Activated CD4-positive, alpha-beta T cell treated with anti-CD3 and anti-CD28 coated beads, Interleukin-2, amount 50 U/mL, for 24 hours (primary cell): ENCODE data around the gene TMEM169.
"Not testable (repeated sequence)": the region's sequence is repeated elsewhere in the genome, so short reads cannot be mapped to it uniquely, and the experiment has no call there.

Experiments
- DNase-seq, 2 donors: peaks; one replicate each; pipeline ENCODE4 v3.0.0-alpha.2; 2020; ENCODE audit warnings: low read depth in 1 of 2, low spot score in 1 of 2

The TMEM169 gene

DNA sequence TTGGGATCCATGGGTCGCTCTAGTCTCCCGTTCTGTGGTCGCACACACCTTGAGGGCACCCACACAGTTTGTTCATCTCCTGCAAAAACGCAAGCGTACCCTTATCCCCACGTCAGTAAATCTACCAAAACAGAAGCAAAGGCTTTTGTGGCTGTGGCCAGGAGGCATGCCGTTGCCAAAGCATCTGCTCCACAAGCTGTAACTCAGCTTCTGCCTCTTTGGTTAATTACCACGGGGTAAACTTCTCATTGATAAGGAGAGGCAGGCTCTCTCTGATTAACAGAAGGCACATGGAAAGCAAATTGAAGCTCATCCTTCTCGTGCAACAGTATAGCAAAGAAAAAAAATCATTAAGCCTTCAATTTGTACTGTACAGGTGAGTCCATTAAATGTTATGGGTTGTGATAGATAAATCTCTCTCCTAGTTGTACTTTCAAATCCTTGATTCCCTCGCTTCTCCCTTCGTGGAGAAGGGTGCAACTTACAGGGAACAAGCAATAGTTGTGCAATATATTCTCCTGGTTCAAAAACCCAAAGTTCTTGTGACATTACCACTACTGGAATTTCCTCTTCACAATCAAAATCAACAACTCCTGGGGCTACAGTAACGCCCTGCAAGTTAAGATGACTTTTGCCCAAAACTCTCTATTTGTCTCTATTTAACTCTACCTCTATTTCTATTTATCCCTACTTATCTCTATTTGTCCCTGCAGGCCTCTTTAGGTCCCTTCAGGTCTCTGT lies 10.4 kb upstream of the TMEM169 start:
- no peak for DNase-seq

DNA sequence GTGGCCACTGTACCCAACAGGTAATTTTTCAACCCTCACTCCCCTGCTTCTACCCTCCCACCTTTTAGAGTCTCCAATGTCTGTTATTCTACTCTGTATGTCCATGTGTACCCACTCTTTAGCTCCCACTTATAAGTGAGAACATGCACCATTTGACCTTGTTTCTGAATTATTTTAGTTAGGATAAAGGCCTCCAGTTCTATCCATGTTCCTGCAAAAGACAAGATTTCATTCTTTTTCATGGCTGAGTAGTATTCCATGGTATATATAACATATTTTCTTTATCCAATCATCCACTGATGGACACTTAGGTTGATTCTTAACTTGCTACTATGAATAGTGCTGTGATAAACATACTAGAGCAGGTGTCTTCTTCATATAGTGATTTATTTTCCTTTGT lies 9.2 kb upstream of the TMEM169 start:
- no peak for DNase-seq

- no peak for DNase-seq
Observed at GRCh38 chr2:216073773-216074172, 7.9 kb upstream of the TMEM169 start.

DNA sequence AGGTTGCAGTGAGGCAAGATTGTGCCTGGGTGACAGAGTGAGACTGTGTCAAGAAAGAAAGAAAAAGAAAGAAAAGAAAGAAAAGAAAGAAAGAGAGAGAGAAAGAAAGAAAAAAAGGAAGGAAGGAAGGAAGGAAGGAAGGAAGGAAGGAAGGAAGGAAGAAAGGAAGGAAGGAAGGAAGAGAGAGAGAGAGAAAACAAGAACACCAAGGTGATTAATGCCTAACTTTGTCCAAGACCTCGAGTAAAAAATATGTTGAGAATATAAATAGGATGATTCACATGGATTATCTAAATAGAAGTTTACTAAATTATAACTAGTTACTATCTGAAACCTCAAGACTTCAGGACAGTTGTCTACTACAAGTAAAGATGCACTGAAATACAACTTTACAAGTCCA lies 7.3 kb upstream of the TMEM169 start:
- no peak for DNase-seq

DNA sequence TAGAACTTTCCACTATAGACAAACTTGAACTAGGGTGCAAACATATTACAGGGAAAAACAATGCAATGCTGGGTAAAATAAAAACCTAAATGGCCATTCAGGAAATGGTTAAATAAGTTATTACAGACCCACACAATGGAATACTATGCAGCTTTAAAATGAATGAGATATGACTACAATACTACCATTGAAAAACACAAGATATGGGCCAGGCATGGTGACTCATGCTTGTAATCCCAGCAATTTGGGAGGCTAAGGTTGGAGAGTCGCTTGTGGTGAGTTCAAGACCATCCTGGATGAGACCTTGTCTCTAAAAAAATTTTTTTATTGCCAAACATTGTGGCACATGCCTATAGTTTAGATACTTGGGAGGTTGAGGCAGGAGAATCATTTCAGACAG lies 6.9 kb upstream of the TMEM169 start:
- DNase-seq, result no peak

- no peak for DNase-seq
Observed at GRCh38 chr2:216075510-216076485, 5.9 kb upstream of the TMEM169 start.

DNA sequence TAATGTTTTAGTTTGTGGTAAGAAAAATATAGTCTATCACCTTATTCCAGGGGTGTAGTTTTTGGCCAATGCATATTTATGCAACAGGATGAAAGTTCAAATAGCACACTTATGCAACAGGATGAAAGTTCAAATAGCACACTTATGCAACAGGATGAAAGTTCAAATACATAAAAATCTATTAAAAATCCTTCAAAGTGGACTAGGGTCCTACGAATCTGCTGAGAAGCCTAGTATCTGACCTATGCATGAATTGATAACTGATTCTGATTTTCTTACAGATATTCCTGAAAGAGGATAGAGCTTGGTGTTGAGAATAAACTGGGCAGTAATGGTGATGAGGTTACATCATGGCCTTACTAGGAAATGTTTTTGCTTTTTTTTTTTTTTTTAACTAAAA lies 2.9 kb upstream of the TMEM169 start:
- DNase-seq, result no peak

- DNase-seq, result not testable (repeated sequence)
Observed at GRCh38 chr2:216080048-216080447, 1.7 kb upstream of the TMEM169 start.

GRCh38 chr2:216081012-216081411 lies 707 bp upstream of the TMEM169 start:
- DNase-seq, result no peak

- DNase-seq, result no peak
Observed at GRCh38 chr2:216082117-216082711, 495 bp downstream of the TMEM169 start.

GRCh38 chr2:216082805-216083204 lies 1.1 kb downstream of the TMEM169 start:
- no peak for DNase-seq

GRCh38 chr2:216083464-216084281 lies 2.0 kb downstream of the TMEM169 start:
- DNase-seq, result no peak

GRCh38 chr2:216084547-216084946 lies 2.8 kb downstream of the TMEM169 start:
- no peak for DNase-seq

- DNase-seq, result no peak
Observed at GRCh38 chr2:216086207-216086893, 4.6 kb downstream of the TMEM169 start.

DNA sequence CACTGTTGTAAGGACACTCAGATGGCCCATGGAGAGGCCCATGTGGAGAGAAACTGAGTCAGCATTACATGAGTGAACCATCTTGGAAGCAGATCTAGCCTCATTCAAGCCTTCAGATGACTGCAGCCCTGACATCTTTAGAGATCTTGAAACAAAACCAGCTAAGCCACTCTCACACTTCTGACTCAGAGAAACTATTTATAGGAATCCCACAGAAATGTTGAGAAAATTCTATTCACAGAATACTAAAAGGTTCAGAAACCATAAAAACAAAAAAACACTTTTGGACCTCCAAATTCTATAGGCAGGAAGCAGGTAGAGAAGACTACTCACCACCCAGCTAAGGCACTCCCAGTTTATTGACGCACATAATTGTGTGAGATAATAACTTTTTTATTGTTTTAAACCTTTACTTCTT lies 8.7 kb downstream of the TMEM169 start:
- DNase-seq, result no peak

DNA sequence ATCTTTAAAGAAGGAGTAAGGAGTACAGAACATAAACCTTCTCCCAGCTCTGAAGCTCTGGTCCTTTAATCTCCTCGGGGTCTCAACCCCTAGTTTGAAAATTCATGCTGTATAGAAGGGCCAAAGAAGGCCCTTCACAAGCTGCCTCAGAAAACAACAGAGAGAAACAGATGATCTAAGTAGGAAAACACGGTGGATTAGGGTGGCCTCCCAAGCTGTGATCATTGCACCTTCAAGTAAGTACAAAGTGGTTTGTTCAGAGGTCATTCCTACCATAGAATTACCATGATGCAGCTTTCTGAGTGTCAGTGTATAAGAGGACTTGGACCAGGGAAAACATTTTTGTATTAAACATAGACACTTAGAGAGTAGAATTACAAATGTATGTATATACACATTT lies 10.9 kb downstream of the TMEM169 start:
- DNase-seq, result no peak

DNA sequence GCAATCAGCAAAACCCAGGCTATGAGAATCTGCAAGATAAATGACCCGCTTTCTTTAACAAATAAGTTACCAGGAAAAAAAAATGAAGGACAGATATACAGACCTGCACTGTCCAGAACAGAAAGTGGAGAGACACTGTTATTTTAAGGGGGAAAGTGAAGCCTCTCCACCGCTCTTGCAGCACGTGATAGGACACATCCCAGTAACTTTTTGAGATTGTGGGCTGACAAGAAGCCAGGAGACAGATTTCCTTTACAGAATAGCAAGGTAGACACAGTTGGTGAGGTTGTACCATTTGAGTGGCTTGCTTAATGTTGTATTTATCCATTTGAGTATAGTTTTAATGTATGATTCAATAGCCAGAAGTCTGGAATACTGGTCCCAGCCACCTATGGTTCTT lies 13.0 kb downstream of the TMEM169 start:
- DNase-seq, result no peak

GRCh38 chr2:216098421-216099334 lies 17.0 kb downstream of the TMEM169 start:
- no peak for DNase-seq

DNA sequence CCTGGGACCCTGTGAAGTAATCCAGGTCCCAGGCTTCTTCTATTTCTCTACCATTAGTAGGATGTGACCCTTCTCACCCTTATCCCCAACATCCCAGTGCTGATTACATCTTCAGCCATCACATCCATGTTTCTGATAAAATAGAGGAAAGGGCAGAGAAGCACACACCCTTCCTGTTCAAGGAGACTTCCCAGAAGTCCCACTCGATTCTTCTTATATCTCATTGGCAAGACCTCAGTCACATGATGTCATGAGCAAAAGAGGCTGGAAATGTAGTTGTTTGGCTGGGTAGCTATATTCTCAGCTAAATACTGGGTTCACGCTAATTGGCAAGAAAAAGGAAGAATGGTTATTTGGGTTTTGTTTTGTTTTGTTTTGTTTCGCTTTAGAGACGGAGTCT lies 19.4 kb downstream of the TMEM169 start:
- no peak for DNase-seq
